ENCODE measurements around the gene PNPLA7.
"Not testable (repeated sequence)": the region's sequence is repeated elsewhere in the genome, so short reads cannot be mapped to it uniquely, and the experiment has no call there.

PNPLA7 gene

DNA sequence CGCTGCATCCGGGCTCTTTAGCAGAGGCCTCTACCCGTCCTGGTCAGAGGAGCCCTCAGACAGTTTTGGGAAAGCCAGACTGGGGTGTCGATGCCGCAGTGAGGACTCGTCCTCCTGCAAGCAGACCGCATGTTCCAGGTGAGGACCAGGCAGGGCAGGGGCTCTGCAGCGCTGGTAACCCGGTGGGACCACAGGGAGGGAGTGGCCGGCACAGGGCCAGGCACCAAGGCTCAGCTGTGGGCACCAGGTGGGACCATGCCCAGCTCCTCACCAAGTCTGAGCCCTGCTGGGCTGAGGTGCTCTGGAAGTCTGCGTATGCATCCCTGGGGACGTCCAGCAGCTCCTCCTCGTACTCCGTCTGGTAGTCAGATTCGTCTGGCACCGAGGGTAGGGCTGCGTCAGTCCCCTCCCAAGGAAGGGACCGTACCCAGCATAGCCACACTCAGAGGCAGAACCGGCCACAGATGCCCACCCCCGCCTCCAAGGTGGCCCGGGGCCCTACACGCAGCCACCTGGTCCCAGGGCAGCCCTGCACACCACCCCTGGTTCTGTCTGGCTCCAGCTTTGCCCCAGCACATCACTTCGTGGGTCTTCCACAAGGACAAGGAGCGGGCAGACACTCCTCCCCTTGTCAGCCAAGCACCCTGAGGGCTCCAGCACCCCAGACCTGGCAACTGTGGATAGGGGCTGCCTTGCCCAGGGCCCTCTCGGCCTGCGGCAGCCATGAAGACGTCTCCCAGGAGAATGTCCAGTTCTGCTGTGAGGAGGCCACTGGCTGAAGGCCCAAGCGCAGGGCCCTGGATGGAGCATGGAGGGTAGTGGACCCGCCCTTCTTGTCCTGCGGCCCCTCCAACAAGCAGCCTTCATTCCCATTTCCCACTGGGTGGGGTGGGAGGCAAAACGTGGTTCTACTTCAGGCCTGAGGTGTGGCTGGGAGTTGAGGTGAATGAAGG, 89.6 kb downstream of the PNPLA7 start:
- no peak for DNase-seq (ENCODE audit: low read depth)

GRCh38 chr9:137459601-137460362, 90.4 kb downstream of the PNPLA7 start:
- DNase-seq (ENCODE audit: low read depth): no peak

DNA sequence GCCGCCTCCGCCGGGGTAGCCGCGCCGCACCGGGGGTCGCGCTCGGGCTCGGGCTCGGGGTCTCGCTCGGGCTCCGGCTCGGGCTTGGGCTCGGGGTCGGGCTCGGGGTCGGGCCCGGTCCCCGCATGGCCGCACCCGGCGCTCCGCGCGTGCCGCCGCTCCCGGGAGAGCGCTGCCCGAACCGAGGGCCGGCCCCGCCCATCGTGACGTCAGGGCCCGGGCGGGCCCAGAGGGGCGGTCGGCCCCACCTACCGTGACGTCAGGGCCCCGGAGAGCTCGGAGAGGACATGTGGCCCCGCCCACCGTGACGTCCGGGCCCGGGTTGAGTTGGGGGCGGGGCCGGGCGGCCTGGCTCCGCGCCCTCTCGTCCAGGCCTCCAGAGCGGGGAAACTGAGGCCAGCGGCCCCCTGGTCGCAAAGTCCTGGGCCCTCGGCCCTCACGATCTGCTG, 91.0 kb downstream of the PNPLA7 start, which contains the start of gene NSMF:
Gene NSMF, minus strand, starts transcription at position 183 of the 449 bp plus-strand sequence. CDS start 232 bp downstream, outside the sequence.
- peak; percentile 89 for DNase-seq (ENCODE audit: low read depth)

DNA sequence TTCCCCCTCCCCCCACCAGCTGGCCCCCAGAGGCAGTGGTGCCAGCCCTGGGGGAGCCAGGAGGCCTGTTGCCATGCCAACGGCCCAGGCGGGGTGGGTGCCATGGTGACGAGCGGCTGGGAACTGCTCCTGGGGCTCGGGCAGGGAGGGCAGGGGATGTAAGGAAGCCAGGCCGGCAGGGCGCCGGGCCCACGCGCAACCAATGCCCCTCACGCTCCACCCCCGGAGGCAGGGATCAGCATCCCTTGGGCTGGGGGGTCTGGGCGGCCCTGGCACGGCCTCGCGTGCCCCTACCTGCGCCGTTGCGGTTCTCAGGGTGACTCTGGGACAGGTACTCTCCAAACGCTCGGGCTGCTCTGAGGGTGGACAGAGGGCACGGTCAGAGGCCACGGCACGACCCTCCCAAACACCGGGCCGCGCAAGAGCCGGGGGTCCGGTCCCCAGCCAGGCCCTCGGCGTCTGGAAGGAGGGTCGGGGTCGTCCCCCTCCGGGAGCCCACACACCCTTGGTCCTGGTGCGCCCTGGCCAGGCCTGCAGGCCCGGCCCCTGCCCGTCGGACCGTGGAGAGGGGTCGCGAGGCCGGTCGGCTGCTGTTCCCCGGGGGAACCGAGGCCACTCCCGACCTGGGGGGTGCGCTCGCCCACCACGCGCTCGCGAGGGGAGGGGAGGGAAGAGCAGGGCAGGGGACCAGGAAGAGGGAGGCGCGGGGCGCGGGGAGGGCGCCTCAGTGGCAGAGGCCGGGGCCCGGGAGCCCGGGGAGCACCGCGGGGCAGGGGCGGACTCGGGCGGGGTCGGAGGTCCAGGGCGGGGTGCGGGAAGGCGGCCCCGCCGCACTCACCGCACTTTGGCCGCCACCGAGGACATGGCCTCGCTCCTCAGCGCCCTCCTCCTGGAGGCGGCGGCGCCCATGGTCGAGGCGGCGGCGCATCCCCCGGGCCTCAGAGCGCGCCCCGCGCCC, 91.7 kb downstream of the PNPLA7 start:
- DNase-seq (ENCODE audit: low read depth): no peak

DNA sequence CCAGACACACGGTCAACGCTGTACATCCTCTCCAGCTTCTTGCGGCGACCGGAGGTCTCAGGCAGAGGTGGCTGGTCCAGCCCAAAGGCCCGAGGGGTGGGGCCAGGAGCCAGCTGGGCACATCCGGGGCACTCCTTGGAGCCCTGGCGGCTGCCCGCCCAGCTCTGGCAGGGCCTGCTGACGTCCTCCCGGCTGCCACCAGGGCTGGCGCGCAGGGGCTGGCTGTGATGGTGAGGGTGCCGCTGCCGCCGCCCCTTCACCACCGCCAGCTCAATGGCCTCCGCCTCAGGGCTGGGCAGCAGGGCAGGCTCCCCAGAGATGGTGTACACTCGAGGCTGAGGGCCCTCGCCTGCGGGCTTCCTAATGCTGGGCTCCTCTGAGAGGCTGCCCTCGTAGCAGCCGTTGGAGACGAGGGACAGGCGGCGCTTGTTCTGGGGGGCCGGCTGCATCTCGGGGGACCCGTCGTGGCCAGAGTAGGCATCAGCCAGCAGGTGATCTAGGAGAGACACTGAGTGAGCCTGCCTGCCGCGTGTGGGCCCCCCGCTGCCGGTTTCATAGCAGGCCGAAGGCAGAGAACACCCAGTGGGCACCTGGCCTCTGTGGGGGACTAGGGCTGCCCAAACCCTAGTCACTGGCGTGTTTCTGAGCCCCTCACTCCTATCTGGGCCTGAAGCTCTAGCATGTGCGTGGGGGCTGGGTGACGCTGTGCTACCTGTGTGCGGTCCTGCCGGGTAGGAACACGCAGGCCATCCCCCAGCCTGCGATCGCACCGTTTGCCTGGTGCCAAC, 92.6 kb downstream of the PNPLA7 start:
- no peak for DNase-seq (ENCODE audit: low read depth)

DNA sequence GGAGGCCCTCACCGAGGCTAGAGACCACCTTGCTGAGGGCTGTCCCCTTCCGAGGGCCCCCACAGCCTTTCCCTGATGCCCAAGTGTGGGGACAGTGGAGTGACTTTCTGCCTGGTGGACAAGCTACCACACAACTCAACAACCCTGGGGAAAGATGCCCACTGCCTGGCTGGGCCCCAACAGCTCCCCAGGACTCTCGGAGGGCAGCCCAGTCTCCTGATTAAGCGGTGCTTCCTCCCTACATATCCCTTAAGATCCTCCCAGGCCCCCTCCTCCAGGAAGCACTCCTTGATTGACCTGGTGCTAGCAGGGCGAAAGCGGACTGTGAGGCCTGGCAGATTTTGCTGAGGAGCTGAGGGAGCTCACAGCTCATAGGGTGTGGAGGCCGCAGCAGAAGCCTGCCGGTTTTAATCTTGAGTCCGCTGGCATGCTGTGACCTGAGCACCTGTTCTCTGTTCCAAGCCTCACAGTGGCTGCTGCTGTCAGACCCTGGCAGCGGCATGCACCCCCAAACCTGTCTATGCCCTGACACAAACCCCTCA, 93.3 kb downstream of the PNPLA7 start:
- DNase-seq (ENCODE audit: low read depth): no peak

GRCh38 chr9:137456061-137456863, 93.9 kb downstream of the PNPLA7 start:
- no peak for DNase-seq (ENCODE audit: low read depth)

DNA sequence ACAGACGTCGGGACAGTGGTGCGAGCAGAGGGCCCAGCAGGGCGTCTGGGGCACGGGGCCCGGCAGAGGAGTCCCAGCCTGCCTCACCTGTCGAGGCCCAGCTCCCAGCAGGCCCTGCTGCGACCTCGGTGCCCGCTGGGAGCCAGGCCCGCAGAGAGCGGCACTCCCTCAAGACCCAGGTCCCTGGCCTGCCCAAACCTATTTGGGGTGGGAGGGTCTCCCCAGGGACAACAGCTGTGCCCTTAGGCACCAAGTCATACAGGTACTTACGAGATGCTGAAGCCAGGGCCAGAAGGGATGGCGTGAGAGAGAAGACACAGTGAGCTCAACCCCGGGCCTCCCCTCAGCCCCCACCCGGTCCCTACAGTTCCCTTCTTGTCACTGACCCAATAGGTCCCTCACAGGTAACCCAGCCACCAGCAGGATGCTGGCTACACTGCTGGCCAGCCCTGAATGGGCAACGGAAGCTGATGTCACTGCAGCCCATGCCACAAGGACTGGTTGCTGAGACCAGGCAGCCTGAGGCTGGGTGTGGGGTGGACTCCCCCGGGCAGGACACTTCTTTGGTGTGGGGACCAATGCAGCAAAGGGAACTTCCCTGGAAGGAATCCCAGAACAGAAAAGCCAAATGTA, 94.7 kb downstream of the PNPLA7 start:
- no peak for DNase-seq (ENCODE audit: low read depth)

- DNase-seq (ENCODE audit: low read depth): no peak
These were observed 95.4 kb downstream of the PNPLA7 start for GRCh38 chr9:137454597-137455358.

DNA sequence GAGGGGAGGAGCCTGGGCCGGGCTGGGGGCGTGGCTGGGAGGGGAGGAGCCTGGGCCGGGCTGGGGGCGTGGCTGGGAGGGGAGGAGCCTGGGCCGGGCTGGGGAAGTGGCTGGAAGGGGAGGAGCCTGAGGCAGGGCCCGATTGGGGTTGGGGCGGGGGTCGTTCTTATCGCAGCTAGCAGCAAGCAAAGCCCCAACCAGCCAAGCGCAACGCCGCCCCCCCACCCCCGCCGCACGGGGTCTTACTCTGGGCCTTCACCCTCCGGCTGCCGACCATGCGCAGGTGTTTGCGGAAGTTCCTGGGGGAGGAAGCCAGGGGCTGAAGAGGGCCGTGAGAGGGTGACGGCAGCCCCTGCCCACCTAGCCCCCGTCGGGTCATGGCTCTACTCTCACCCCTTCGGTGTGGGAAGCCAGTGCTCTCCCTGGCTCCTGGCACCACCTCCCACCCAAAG, 96.0 kb downstream of the PNPLA7 start:
- no peak for DNase-seq (ENCODE audit: low read depth)

- DNase-seq (ENCODE audit: low read depth): no peak
These were observed 96.5 kb downstream of the PNPLA7 start for GRCh38 chr9:137453643-137454081.

GRCh38 chr9:137452761-137453642, 97.2 kb downstream of the PNPLA7 start:
- no peak for DNase-seq (ENCODE audit: low read depth)

DNA sequence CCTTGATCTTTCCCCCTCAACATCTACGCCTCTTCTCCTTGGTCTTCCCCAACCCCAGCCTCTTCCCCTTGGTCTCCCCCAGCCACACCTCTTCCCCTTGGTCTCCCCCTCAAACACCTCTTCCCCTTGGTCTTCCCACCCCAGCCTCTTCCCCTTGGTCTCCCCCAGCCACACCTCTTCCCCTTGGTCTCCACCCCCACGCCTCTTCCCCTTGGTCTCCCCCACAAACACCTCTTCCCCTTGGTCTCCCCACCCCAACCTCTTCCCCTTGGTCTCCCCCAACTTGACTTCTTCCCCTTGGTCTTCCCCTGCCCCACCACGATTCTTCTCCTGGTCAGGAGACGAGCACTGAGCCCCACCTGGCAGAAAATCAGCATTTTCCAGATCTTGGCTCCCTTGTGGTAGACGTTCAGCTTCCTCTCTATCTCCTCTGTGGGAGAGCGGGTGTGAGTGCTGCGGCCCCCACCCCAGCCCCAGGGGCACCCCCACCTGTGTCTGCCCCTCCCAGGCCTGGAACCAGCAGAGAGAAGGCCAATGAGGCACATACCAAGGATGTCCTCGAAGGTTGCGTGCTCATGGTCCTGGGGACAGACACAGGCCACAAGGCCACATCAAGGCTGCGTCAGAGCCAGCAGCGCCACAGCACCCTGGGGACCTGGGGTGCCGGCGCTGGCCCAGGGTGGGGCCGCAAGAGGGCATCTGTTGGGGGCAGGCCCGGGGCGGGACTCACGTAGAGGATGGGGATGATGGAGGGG, 98.0 kb downstream of the PNPLA7 start:
- DNase-seq (ENCODE audit: low read depth): no peak

- not testable (repeated sequence) for DNase-seq (ENCODE audit: low read depth)
These were observed 98.8 kb downstream of the PNPLA7 start for GRCh38 chr9:137451264-137452005.

- DNase-seq (ENCODE audit: low read depth): not testable (repeated sequence)
These were observed 99.5 kb downstream of the PNPLA7 start for GRCh38 chr9:137450539-137451222.
